CD1c-positive myeloid dendritic cell (primary cell): ENCODE data around the gene OSBPL2.
A peak's percentile ranks its signal among the peaks of the same experiment; 100 is the strongest.

Experiments
- DNase-seq: peaks from one replicate; pipeline ENCODE4 v3.0.0-alpha.2; 2016; ENCODE audit errors: extremely low spot score

Gene OSBPL2

DNA sequence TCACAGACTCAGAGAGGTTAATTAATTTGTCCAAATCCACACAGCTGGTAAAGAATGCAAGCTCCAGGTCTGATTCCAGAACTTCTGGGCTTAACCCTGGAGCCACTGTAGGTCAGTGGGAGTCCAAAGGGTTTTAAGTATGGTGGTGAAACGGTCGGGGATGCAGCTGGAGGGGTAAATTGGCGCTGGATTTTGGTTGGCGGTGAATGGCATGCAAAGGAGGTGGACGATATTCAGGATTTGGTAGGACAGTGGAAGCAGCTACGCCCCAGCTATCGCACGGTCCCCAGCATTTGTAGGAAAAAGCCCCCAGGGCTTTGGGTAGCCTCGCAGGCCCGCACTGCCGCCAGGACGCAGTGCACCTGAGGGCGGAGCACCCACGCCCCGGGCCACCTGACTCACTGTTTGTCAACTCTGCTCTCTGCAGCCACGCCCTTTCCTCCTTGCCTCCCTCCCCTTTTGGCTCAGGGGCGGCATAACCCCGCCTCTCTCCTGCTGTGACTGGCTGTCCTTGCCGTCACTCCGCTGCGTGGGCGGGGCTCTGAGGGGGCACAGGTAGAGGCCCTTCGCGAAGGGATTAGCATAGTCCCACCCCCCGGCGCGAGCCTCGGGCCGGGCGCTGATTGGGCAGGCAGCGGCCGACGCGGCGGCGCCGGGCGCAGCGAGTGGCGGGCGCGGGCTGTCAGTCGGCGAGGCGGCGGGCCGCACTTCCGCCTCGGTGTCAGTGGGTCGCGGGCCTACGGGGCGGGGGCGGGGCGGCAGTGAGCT, at the start of gene OSBPL2:
OSBPL2 (plus strand) TSS at position 721 of the 768 bp plus-strand sequence. CDS start 17,664 bp downstream, outside the sequence.
- peak; percentile 100 for DNase-seq

DNA sequence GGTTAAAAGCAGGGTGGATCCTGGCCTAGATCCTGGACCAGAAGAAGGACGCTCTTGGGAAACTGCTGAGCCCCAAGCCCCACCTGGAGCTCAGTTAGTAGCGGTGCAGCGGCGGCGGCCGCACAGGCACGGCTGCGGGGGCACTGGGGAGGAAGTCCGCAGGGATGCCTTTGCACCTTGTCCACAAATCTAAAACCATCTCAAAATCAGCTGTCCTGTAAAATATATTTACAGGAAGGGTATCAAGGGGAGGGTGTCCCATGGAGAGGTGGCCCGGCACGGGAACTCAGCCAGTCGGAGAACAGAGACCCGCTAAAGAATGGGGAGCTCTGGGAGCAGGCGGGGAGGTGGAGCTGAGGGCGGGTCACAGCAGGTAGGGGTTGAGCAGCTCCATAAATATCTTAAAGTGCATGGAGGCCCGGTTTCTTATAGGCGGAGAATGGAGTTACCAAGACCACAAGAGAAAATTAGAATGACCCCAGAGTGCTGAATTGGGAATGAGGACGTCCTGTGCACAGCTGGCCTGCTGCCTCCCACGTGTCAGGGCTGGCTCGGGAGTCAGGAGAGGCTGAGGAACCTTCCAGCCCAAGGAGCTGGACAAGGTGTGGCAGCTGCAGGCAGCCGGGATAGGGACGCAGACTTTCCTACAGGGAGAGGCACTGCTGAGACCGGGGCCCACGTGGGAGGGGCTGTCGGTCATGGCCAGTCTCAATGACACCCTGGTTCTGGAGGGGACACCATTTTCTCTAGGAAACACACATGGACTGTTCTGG, 47.5 kb upstream of the OSBPL2 start:
- no peak for DNase-seq

DNA sequence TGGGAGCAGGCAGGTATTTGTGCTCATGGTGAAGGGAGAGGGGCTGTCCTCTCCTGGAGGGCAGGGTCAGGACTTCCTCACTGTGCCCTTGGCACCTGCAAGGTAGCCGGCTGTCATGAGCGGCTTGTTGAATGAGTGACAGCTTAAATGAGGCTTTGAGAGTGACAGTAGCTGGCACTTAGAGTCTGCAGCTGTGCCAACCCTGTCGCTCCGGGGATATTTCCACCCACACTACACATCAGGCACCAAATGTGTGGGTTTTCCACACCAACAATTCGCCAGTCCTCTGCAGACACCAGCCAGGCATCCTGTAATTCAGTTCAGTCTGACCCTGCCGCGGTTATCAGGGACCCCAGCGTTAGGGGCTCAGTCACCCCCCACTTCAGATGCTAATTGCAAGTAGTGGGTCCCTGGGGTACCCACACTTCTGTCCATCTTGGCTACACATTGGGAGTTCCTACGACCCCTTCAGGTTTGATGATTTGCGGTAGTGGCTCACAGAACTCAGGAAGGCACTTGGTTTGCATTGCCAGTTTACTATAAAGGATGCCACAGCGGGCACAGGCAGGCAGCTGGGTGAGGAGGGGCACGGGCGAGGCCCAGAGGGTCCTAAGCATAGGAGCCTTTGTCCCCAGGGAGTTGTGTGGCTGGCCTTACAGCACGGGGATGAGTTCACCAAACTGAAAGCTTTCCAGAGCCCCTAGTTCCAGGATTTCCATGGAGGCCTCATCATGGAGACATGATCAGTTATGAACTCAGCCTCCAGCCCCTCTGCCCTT, 46.4 kb upstream of the OSBPL2 start:
- no peak for DNase-seq

DNA sequence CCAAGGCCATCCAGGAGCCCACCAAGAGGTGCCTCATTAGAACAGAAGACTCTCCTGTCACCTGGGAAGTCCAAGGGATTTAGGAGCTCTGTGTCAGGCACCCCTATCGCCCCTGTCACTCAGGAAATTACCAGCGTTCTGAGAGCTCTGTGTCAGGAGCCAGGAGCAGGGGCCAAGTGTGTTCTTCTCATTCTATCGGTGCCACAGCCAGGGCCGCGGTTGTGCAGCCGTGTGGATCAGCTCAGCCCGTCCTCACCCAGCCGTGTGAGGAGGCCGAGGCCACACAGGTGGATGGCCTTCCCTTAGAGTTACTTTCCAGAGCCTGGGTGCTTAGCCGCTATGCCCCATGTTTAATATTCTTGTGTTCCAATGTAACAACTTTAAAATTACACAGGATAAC, 45.7 kb upstream of the OSBPL2 start:
- no peak for DNase-seq

DNA sequence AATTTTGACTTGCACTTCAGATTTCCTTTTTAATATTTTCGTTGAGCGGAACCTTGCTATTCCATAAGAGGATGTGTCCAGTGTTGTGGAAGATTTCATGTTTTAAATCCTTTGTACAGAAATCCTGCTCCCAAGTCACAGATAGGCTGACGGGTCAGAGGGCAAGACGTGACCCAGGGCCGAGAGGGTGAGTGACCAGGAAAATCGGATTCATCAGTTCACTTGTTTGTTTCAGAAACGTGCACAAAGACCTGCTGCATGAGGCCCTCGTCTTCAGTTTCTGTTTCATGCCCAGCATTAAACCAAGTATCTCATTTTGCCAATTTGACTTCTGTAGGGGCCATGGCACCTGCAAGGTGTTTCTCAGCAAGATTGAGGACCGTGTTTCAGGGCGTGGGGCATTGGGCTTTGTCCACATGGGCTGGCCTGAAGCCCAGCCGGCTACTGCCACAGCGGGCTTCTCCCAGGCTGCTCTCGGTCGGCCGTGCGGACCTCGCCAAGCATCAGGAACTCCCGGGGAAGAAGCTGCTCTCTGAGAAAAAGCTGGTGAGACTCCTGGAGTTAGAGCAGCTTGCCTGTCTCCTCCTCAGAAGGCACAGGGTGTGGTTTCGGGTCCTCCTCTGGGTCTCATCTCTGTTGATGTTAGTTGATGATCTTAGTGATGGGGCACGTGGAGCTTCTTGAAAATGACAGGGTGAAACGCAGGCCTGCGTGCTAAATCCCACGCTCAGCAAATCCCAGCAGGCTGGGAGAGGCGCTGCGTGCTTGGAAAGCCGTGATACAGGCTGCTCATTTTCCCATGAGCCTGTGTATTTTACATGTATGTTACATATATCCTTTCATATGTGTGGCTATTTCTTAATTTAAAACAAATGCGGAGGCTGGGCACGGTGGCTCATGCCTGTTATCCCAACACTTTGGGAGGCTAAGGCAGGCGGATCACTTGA, 45.0 kb upstream of the OSBPL2 start:
- DNase-seq: no peak

DNA sequence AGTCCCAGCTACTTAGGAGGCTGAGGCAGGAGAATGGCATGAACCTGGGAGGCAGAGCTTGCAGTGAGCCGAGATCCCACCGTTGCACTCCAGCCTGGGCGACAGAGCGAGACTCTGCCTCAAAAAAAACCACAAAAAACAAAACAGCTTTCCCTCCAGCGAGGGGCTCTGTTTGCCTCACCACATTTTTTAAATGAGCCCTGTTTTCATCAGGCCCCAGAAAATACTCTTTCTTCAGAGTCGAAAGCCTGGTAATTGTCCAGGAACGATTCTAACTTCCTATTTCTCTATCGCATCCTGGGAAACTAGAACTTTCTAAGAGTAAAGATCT, 43.3 kb upstream of the OSBPL2 start:
- DNase-seq: no peak

DNA sequence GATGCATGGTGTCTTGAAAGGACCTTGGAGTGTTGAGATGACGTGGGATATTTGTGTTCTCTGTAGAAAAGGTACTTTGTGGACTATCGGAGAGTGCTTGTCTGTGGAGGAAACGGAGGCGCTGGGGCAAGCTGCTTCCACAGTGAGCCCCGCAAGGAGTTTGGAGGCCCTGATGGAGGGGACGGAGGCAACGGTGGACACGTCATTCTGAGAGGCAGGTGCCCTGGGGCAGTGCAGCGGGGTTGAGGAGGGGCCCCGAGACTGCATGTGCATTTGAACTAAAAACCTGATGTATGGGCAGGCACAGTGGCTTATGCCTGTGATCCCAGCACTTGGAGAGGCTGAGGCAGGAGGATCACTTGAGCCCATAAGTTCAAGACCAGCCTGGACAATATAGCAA, 42.6 kb upstream of the OSBPL2 start:
- DNase-seq: no peak

DNA sequence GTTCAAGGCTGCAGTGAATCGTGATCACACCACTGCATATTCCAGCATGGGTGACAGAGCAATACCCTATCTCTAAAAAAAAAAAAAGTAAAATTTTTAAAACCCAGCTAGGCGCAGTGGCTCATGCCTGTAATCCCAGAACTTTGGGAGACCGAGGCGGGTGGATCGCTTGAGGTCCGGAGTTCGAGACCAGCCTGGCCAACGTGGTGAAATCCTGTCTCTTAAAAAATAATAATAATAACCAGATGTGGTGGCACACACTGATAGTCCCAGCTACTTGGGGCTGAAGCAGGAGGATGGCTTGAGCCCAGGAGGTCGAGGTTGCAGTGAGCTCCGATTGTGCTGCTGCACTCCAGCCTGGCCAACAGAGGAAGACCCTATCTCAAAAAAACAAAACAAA, 42.0 kb upstream of the OSBPL2 start:
- DNase-seq: no peak

DNA sequence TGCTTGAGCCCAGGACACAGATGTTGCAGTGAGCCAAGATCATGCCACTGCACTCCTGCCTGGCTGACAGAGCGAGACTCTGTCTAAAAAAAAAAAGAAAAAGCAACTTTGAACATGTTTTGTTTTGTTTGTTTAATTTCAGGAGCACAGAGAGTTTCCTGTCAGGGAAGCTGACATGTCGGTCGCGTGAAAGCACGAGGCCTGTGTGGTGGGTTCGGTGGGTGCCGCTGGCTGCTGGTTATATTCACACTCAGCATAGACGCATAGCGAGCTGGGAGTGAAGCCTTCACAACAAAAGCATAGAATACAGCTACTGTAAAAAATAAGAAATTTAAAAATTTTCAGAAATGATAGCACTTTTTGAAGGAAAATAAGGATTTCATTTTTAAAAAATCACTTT, 41.0 kb upstream of the OSBPL2 start:
- no peak for DNase-seq

DNA sequence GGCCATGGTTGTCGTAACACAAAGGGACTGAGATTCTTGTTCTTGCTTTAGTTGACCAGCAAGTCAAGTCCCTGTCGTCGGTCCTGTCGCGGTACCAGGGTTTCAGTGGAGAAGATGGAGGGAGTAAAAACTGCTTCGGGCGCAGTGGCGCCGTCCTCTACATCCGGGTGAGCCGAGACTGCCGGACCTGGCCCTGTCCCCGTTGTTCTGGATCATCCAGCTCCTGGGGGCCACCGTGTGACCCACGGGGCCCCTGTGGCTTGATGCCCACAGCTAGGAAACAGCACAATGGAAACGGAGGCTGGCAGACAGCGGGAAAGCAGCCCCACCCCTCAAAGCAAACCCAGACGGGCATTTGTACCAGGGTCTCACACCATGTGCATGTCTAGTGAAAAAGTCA, 40.5 kb upstream of the OSBPL2 start:
- no peak for DNase-seq

DNA sequence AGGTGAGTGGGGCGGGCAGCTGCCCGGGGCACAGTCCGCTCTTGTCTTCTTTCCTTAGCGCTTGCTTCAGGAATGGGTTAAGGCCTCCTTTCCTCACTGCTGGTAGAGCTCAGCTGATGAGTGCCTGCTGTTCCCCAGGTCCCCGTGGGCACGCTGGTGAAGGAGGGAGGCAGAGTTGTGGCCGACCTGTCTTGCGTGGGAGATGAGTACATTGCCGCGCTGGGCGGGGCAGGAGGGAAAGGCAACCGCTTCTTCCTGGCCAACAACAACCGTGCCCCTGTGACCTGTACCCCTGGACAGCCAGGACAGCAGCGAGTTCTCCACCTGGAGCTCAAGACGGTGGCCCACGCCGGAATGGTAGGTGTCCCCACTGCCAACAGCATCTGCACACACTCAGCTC, 39.8 kb upstream of the OSBPL2 start:
- DNase-seq: no peak

DNA sequence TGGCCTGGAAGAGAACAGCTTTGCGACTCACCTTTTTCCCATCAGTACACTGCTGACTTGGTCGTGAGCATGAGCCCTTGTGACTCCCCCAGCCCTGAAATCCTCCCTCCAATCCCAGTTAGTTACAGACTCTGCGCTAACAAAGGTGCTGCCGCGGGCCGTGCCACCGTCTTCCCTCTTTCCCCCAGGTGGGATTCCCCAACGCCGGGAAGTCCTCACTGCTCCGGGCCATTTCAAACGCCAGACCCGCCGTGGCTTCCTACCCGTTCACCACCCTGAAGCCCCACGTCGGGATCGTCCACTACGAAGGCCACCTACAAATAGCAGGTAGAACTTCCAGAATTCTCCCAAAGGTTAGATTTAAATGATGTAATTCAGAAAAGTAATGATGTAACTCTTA, 39.4 kb upstream of the OSBPL2 start:
- no peak for DNase-seq

DNA sequence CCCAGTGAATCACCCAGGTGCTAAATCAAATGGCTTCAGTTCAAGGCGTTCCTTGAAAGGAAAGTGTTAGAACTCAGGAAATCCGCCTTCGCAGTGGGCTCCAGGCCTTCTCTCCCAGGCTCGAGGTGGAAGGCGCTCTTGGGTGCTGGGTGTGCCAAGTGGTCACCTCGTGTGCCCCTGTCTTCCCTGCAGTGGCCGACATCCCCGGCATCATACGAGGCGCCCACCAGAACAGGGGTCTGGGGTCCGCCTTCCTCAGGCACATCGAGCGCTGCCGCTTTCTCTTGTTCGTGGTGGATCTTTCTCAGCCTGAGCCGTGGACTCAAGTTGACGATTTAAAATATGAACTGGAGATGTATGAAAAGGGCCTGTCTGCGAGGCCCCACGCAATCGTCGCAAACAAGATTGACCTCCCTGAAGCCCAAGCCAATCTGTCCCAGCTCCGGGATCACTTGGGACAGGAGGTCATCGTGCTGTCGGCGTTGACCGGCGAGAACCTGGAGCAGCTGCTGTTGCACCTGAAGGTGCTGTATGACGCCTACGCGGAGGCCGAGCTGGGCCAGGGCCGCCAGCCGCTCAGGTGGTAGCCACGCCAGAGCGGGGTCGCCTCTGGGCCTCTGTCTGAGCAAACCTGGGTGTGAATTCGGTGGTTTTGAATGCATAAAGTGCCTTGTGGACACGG, 37.7 kb upstream of the OSBPL2 start:
- DNase-seq: no peak

DNA sequence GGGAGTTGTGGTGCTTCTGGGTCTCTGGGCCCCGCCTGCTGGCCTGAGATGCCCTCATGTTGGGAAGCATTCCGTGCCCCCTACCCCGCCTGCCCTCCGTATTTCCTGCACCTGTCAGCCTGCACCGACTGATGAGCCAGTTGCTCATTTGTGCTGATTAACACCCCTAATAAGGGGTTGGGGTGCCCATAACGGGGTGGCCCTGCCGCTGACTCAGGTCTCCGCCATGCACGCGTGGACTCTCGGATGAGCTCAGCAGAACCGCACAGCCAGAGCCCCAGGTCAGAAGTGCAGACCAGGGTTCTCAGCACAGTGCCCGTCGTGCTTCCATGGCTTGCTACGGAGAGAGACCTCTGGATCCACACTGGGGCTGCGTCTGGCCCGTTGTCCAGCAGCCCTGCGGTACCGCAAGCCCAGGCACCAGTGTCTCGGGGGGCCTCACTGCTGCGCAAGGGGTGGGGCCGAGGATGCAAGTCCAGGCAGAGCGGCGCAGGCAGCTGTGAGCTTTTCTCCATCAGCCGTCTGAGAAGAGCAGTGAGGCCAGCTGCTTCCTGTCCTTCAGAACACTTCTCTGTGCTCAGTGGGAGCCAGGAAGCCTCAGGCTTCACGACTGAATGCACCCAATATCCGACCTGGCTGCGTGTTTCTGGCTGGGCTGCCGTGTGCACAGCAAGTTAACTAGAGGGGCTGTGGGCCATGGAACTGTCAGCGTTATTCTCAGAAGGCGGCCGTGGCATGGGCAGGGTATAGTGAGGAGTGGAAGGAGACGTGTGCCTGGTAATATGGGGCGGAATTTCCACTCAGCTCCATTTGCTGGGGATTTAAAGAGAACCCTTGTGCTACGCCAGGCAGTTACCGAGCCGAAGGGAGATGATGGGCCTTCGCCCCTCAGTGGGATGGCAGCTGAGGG, 36.9 kb upstream of the OSBPL2 start:
- no peak for DNase-seq

DNA sequence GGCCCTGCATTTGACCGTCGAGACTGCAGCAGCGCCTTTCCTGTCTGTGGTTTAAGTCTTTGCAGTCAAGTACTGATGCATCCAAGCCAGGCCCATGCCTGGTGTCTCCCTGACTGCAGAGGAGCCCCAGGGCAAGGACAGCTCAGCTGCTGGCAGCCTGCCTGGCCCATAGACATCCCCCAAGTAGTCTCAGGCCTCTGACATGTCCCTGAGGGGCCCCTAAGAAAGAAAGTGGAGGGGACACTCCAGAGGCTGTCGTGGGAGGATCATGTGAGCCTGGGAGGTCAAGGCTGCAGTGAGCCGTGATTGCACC, 36.3 kb upstream of the OSBPL2 start:
- DNase-seq: no peak

DNA sequence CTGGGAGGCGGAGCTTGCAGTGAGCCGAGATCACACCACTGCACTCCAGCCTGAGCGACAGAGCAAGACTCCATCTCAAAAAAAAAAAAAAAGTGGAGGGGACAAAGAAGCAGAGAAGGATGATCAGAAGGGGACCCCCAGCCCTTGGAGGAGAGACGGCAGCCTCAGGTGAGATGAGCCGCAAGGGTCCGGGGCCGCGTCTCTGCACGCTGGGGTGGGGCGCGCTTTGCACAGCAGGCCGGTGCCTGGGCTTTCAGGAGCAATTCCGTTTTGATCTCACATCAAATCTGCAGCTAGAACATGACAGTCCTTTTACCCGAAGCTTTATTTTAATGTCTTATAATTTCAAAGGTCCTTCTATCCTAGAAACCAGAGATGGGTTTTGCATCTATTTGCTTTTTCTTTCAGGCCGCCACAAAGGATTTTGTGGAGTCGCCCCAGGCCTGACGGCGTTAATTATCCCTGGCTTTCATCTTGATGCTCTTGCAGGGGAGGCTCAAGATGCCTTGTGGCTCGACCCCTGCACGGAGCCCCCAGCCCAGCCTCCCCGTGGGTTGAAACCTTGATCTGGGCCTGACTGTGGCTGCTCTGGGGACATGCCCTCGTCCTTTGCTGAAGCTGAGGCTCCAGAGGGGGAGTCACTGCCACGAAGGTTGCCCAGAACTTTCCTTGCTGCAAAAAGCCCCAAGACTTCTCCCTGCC, 35.5 kb upstream of the OSBPL2 start:
- DNase-seq: no peak

DNA sequence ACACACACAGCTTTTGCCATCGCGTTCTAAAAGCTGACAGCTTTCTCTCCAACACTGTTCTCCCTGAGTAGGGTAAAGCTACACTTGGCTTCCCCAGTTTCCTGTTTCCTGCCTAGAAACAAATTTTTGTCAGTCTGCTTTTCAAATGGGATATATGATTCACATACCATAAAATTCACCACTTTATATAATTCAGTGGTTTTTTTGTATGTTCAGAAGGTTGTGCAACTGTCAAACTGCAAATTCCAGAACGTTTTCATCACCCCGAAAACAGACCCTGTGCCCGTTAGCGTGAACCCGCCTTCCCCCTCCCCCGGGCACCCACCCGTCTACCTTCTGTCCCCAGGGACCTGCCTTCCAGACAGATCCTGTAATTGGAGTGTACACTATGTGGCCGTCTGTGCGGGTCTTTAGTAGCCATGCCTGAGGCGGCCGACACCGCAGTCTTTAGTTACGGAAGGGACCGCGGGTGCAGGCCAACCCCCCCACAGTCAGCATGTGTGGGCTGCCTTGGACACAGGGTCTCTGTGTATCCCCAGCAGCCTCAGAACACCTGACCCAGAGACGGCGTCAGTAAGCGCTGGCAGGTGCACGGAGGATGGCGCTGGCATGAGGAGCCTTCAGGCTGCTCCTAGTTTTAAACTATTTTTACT, 34.8 kb upstream of the OSBPL2 start:
- no peak for DNase-seq

DNA sequence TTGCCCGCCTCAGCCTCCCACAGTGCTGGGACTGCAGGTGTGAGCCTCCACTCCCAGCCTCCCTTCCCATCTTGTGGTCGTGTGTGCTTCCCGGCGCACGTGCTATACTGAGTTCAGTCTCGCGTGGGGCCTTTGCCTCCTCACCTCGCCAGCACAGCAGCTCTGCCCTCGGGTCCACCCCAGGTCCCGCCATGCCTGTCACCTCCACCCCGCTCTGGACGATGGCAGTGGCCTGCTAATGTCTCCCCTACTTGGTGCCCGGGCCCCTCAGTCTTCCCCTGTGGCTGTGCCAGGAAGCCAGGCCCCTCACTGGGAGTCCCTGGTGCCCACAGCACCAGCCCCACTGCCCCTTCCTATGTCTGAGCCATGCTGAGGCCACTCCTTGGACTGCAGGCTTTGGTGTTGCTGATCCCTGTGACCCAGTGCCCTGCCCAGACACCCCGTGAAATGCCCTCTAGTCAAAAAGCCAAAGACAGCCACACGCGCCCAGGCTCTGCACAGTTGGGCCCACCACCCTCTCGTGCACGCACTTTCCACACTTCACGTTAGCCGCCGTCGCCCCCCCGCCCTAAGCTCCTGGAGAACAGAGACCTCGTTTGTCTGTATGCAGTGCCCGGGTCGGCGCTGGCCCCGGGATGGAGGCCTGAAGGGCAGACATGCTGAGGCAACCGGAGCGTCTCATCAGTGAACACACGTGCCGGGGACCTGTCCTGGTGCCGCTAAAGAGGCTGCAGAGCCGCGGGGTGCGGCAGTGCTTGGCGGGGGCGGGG, 32.5 kb upstream of the OSBPL2 start:
- DNase-seq: no peak
